Left lung (tissue), 10 donors: ENCODE results near the gene LCOR. TPM values are rescaled to one million over a fixed set of nuclear protein-coding genes. Genes with fewer than 3 reads are reported as not detected.
"Not testable (repeated sequence)": the region's sequence is repeated elsewhere in the genome, so short reads cannot be mapped to it uniquely, and the experiment has no call there.

Source experiments
- ATAC-seq: fragments of 200-7000 bp; cut with Tn5 transposase; one replicate; pipeline ENCODE4 v1.9.1; 2020; ENCODE audit warnings: moderate library complexity
- DNase-seq, 4 donors: peaks; one replicate each; pipeline ENCODE4 v3.0.0-alpha.2; 2013 to 2020
- H3K27ac ChIP-seq, 2 donors: fragments of 200-600 bp; sonication (generic) in 1 of 2; one replicate each; pipeline versions ENCODE4 v1.5.0 to v1.8.0; 2020 to 2021
- H3K27me3 ChIP-seq, 2 donors: fragments of 200-600 bp; sonication (generic) in 1 of 2; one replicate each; pipeline versions ENCODE4 v1.5.0 to v1.8.0; 2020 to 2021
- H3K36me3 ChIP-seq, 2 donors: fragments of 200-600 bp; sonication (generic) in 1 of 2; one replicate each; pipeline versions ENCODE4 v1.5.0 to v1.8.0; 2020 to 2021
- H3K4me1 ChIP-seq, 2 donors: fragments of 200-600 bp; one replicate each; pipeline ENCODE4 v1.8.0; 2021
- H3K4me3 ChIP-seq, 2 donors: fragments of 200-600 bp; sonication (generic) in 1 of 2; one replicate each; pipeline versions ENCODE4 v1.5.0 to v1.8.0; 2020 to 2021; ENCODE audit warnings: mild to moderate bottlenecking in 1 of 2
- H3K9me3 ChIP-seq, 2 donors: fragments of 200-600 bp; sonication (generic) in 1 of 2; one replicate each; pipeline versions ENCODE4 v1.5.0 to v1.8.0; 2020 to 2021
- CTCF ChIP-seq, 2 donors: fragments of 200-600 bp; sonication (generic) in 1 of 2; IDR thresholded peaks; one replicate each; pipeline versions ENCODE4 v1.5.0 to v1.8.0; 2021; ENCODE audit warnings: antibody characterized with exemption in 2 of 2
- intact Hi-C, 2 donors: fragments of 100-400 bp; cut with DNase I; formaldehyde crosslinking; loops; one replicate each; pipeline versions ENCODE4 v1.11.2 to v1.14.2; 2022
- polyA plus RNA-seq, 6 donors: library from polyadenylated mRNA; unstranded; fragments of 120-200 nt; gene quantifications; one replicate each; pipeline ENCODE4 v1.2.1, GENCODE V29; 2013; ENCODE audit not compliant: insufficient read length in 6 of 6
- total RNA-seq, 2 donors: library from RNA; stranded (reverse); fragmentation: NEBNext Ultra II Directional; extraction: Animal tissue kit (Norgen Biotek cat#: 25700); gene quantifications; one replicate each; pipeline ENCODE4 v1.2.1, GENCODE V29; 2021
- donor health status: DM: no; HTN: yes; CAD: no.
- donor health status: DM: no; HTN: no; CAD: no.

The LCOR gene
- total and polyA plus RNA-seq, 8 donors = 20.8 to 29.6 (median 22.9) TPM

GRCh38 chr10:96846926-96847325 is 14.8 kb downstream of the LCOR start:
- Histone ChIP-seq H3K27me3 (no peaks in the 10 kb centered on the region), H3K4me3 (no peak overlapping the region), H3K27ac (no peak overlapping the region), H3K9me3 (no peaks in the 10 kb centered on the region), H3K36me3 (no peaks in the 10 kb centered on the region), H3K4me1 (peaks cover 8 to 36% of the 10 kb centered on the region in 2 donors)
- ATAC-seq (no peak), DNase-seq (no peak)
- intact Hi-C loops = no loop called here
- no peak for TF ChIP-seq CTCF (IDR thresholded peaks at IDR 0.05)

GRCh38 chr10:96847356-96847755 is 15.3 kb downstream of the LCOR start:
- intact Hi-C loops, H3K9me3 ChIP-seq: not testable (repeated sequence)

GRCh38 chr10:96850113-96850512 is 18.0 kb downstream of the LCOR start:
- intact Hi-C loops = no loop called here
- Histone ChIP-seq H3K36me3 (no peaks in the 10 kb centered on the region), H3K4me1 (peaks cover 8 to 14% of the 10 kb centered on the region in 2 donors), H3K27me3 (no peaks in the 10 kb centered on the region), H3K9me3 (no peaks in the 10 kb centered on the region), H3K4me3 (no peak overlapping the region), H3K27ac (no peak overlapping the region)
- DNase-seq = no peak
- TF ChIP-seq CTCF (IDR thresholded peaks at IDR 0.05) = no peak
- ATAC-seq = no peak

More at GRCh38 chr10:96847356-96847755, 15.3 kb downstream of the LCOR start:
- not testable (repeated sequence) for DNase-seq, H3K27me3 ChIP-seq, H3K36me3 ChIP-seq, ATAC-seq, H3K4me3 ChIP-seq, H3K27ac ChIP-seq
- H3K4me1 ChIP-seq = peaks cover 8 to 35% of the 10 kb centered on the region in 2 donors

GRCh38 chr10:96850825-96851224 is 18.7 kb downstream of the LCOR start:
- intact Hi-C loops = no loop called here
- no peak overlapping the region for H3K27ac ChIP-seq
- no peak for TF ChIP-seq CTCF (IDR thresholded peaks at IDR 0.05)
- ATAC-seq (peak; percentile 32), DNase-seq (no peak)
- no peaks in the 10 kb centered on the region for H3K27me3 ChIP-seq
- H3K9me3 ChIP-seq = no peaks in the 10 kb centered on the region
- H3K36me3 ChIP-seq = no peaks in the 10 kb centered on the region
- no peak overlapping the region for H3K4me3 ChIP-seq
- peaks cover 8 to 9% of the 10 kb centered on the region in 2 donors for H3K4me1 ChIP-seq

GRCh38 chr10:96851281-96851680 is 19.2 kb downstream of the LCOR start:
- Histone ChIP-seq H3K4me3 (no peak overlapping the region), H3K27ac (no peak overlapping the region), H3K36me3 (no peaks in the 10 kb centered on the region), H3K4me1 (peaks cover 8 to 9% of the 10 kb centered on the region in 2 donors), H3K9me3 (no peaks in the 10 kb centered on the region), H3K27me3 (no peaks in the 10 kb centered on the region)
- no peak for TF ChIP-seq CTCF (IDR thresholded peaks at IDR 0.05)
- ATAC-seq (no peak), DNase-seq (no peak)
- intact Hi-C loops = no loop called here

GRCh38 chr10:96856317-96856716 is 24.2 kb downstream of the LCOR start:
- Histone ChIP-seq H3K36me3 (peaks cover 0 to 20% of the 10 kb centered on the region in 2 donors), H3K27me3 (no peaks in the 10 kb centered on the region), H3K9me3 (no peaks in the 10 kb centered on the region), H3K27ac (no peak overlapping the region), H3K4me3 (no peak overlapping the region), H3K4me1 (peaks cover 0 to 5% of the 10 kb centered on the region in 2 donors)
- intact Hi-C loops = no loop called here
- ATAC-seq = no peak
- TF ChIP-seq CTCF (IDR thresholded peaks at IDR 0.05) = no peak
- DNase-seq = no peak
